Measurements from ENCODE around the gene ZMYM2. TPM values are rescaled to one million over a fixed set of nuclear protein-coding genes. Genes with fewer than 3 reads are reported as not detected.

Gene ZMYM2
- total and polyA plus RNA-seq, 2 of the 13 experiments (the other 11 are each of a cell fraction or from before 2014, with no cell fraction given): 22.4 to 40.8 TPM

- Histone ChIP-seq H3K36me3 (replicated peaks in 1 of 2; ENCODE audit: control insufficient read depth in 1 of 2, insufficient read depth in 2 of 2, low read length in 2 of 2) (peaks cover 1 to 57% of the 10 kb centered on the region in 2 experiments; a peak in 3 of 5 replicates), H3K4me2 (ENCODE audit: low read depth, low read length) (no peak overlapping the region), H3K79me2 (ENCODE audit: insufficient read depth, low read length) (no peaks in the 10 kb centered on the region), H3K4me3 (replicated peaks in 1 of 3; ENCODE audit: insufficient read depth in 1 of 3, low read depth in 2 of 3, low read length in 3 of 3) (no peak overlapping the region), H2AFZ (ENCODE audit: low read length) (no peak overlapping the region), H3K4me1 (ENCODE audit: insufficient read depth, low read length) (no peaks in the 10 kb centered on the region), H3K9me3 (ENCODE audit: low read length) (no peaks in the 10 kb centered on the region), H4K20me1 (ENCODE audit: insufficient read depth, low read length) (no peaks in the 10 kb centered on the region), H3K27me3 (ENCODE audit: control insufficient read depth in 1 of 2, insufficient read depth in 2 of 2, low read length in 2 of 2) (no peaks in the 10 kb centered on the region), H3K27ac (ENCODE audit: extremely low read length, insufficient read depth, low read length) (no peak overlapping the region), H3K9ac (ENCODE audit: insufficient read depth, low read depth, low read length) (no peak overlapping the region)
- ChIA-PET CTCF (ENCODE audit: low intra/inter-chr PET ratio, low total read pairs) (no interaction called here), POLR2A (no interaction called here)
- FAIRE-seq (no peak), ATAC-seq (no peak), DNase-seq (ENCODE audit: low spot score) (no peak)
- TF ChIP-seq SIN3A (IDR thresholded peaks at IDR 0.05; ENCODE audit: borderline replicate concordance, low read depth, low read length) (no peak), REL (CRISPR knock-in tag; conservative IDR thresholded peaks at IDR 0.05) (no peak), SALL2 (CRISPR knock-in tag; IDR thresholded peaks at IDR 0.05) (no peak), ZXDC (CRISPR knock-in tag; IDR thresholded peaks at IDR 0.05) (no peak), POLR2G (IDR thresholded peaks at IDR 0.05; ENCODE audit: low read depth, low read length) (no peak), ZNF276 (CRISPR knock-in tag; IDR thresholded peaks at IDR 0.05; ENCODE audit: low read depth) (no peak), YEATS4 (CRISPR knock-in tag; IDR thresholded peaks at IDR 0.05; ENCODE audit: borderline replicate concordance) (no peak), CBFB (CRISPR knock-in tag; IDR thresholded peaks at IDR 0.05) (no peak), ZNF773 (CRISPR knock-in tag; IDR thresholded peaks at IDR 0.05; ENCODE audit: borderline replicate concordance) (no peak), ELF3 (CRISPR knock-in tag; IDR thresholded peaks at IDR 0.05) (no peak), MYC (CRISPR knock-in tag; IDR thresholded peaks at IDR 0.05; ENCODE audit: borderline replicate concordance) (no peak), ZBTB42 (CRISPR knock-in tag; IDR thresholded peaks at IDR 0.05) (no peak), GATAD1 (CRISPR knock-in tag; IDR thresholded peaks at IDR 0.05) (no peak), ARNTL (CRISPR knock-in tag; IDR thresholded peaks at IDR 0.05) (no peak), GLI4 (CRISPR knock-in tag; IDR thresholded peaks at IDR 0.05; ENCODE audit: borderline replicate concordance) (no peak)
- in situ Hi-C loops (cut with HindIII; ENCODE audit: extremely low pct_ligation_motif_present, low pct_unique_long_range_greater_than_20kb): no loop called here
- BruUV-seq (replicated peaks): no TSS peak
- intact Hi-C loops (cut with micrococcal nuclease; ENCODE audit: unreplicated experiment): no loop called here
- 99% methylated on average over 5 of the region's 5 CpGs for WGBS (ENCODE audit: low lambda C conversion rate)
Measured at GRCh38 chr13:20065516-20065915, 107.0 kb downstream of the ZMYM2 start.
